Measurements from ENCODE around the gene SLC3A2. TPM values are rescaled to one million over a fixed set of nuclear protein-coding genes. Genes with fewer than 3 reads are reported as not detected.
A peak's percentile ranks its signal among the peaks of the same experiment; 100 is the strongest.

The SLC3A2 gene
- total RNA-seq, 3 donors from 2014 or later: 147 to 214 (median 171) TPM

- TF ChIP-seq CTCF (IDR thresholded peaks at IDR 0.05) (no peak), POLR2A (IDR thresholded peaks at IDR 0.05) (no peak), POLR2AphosphoS5 (IDR thresholded peaks at IDR 0.05) (no peak)
- intact Hi-C loops (cut with DNase I; ENCODE audit: low total_unique reads): no loop called here
- no peaks in the 10 kb centered on the region for H3K27me3 ChIP-seq
- no peaks in the 10 kb centered on the region for H3K4me1 ChIP-seq
- no peak overlapping the region for H3K27ac ChIP-seq
- H3K9me3 ChIP-seq: no peaks in the 10 kb centered on the region
- no peak for DNase-seq (ENCODE audit: low spot score in 2 of 2)
- no peak overlapping the region for H3K4me3 ChIP-seq
- peaks cover 15% of the 10 kb centered on the region for H3K36me3 ChIP-seq
Measured at GRCh38 chr11:62892077-62892922, 11.6 kb downstream of the SLC3A2 start.

GRCh38 chr11:62895501-62895900 is 14.8 kb downstream of the SLC3A2 start:
- DNase-seq (ENCODE audit: low spot score in 2 of 2): no peak
- Histone ChIP-seq H3K9me3 (no peaks in the 10 kb centered on the region), H3K36me3 (no peaks in the 10 kb centered on the region), H3K27me3 (no peaks in the 10 kb centered on the region), H3K4me3 (no peak overlapping the region), H3K4me1 (no peaks in the 10 kb centered on the region), H3K27ac (no peak overlapping the region)
- intact Hi-C loops (cut with DNase I; ENCODE audit: low total_unique reads): no loop called here
- TF ChIP-seq CTCF (IDR thresholded peaks at IDR 0.05) (no peak), POLR2A (IDR thresholded peaks at IDR 0.05) (no peak), POLR2AphosphoS5 (IDR thresholded peaks at IDR 0.05) (no peak)

- H3K27me3 ChIP-seq: no peaks in the 10 kb centered on the region
- H3K4me1 ChIP-seq: no peaks in the 10 kb centered on the region
- H3K27ac ChIP-seq: no peak overlapping the region
Measured at GRCh38 chr11:62896049-62896448, 15.4 kb downstream of the SLC3A2 start.

GRCh38 chr11:62897311-62897710 is 16.6 kb downstream of the SLC3A2 start:
- no peaks in the 10 kb centered on the region for H3K27me3 ChIP-seq
- no peak overlapping the region for H3K4me3 ChIP-seq
- no peak overlapping the region for H3K27ac ChIP-seq
- H3K36me3 ChIP-seq: no peaks in the 10 kb centered on the region
- DNase-seq (ENCODE audit: low spot score in 2 of 2): no peak
- intact Hi-C loops (cut with DNase I; ENCODE audit: low total_unique reads): no loop called here
- no peaks in the 10 kb centered on the region for H3K4me1 ChIP-seq
- no peak for TF ChIP-seq POLR2AphosphoS5 (IDR thresholded peaks at IDR 0.05)
- no peak for TF ChIP-seq POLR2A (IDR thresholded peaks at IDR 0.05)
- no peak for TF ChIP-seq CTCF (IDR thresholded peaks at IDR 0.05)
- H3K9me3 ChIP-seq: no peaks in the 10 kb centered on the region

More at GRCh38 chr11:62896049-62896448, 15.4 kb downstream of the SLC3A2 start:
- no peak for DNase-seq (ENCODE audit: low spot score in 2 of 2)
- no peaks in the 10 kb centered on the region for H3K9me3 ChIP-seq
- no peak overlapping the region for H3K4me3 ChIP-seq
- intact Hi-C loops (cut with DNase I; ENCODE audit: low total_unique reads): no loop called here
- TF ChIP-seq POLR2AphosphoS5 (IDR thresholded peaks at IDR 0.05): peak in 2 of 3 donors; percentile 23 to 26
- no peak for TF ChIP-seq CTCF (IDR thresholded peaks at IDR 0.05)
- no peak for TF ChIP-seq POLR2A (IDR thresholded peaks at IDR 0.05)
- H3K36me3 ChIP-seq: no peaks in the 10 kb centered on the region

- H3K4me3 ChIP-seq: no peak overlapping the region
- H3K36me3 ChIP-seq: no peaks in the 10 kb centered on the region
- H3K27ac ChIP-seq: no peak overlapping the region
- no peaks in the 10 kb centered on the region for H3K27me3 ChIP-seq
- no peaks in the 10 kb centered on the region for H3K9me3 ChIP-seq
- no peaks in the 10 kb centered on the region for H3K4me1 ChIP-seq
- intact Hi-C loops (cut with DNase I; ENCODE audit: low total_unique reads): no loop called here
- TF ChIP-seq POLR2AphosphoS5 (IDR thresholded peaks at IDR 0.05) (no peak), CTCF (IDR thresholded peaks at IDR 0.05) (no peak)
- DNase-seq (ENCODE audit: low spot score in 2 of 2): no peak
Measured at GRCh38 chr11:62898027-62898426, 17.3 kb downstream of the SLC3A2 start.

Data from breast epithelium (tissue), 4 donors.